Endothelial cell of umbilical vein (primary cell): Measurements from ENCODE around the gene GPR32. TPM values are rescaled to one million over a fixed set of nuclear protein-coding genes. Genes with fewer than 3 reads are reported as not detected.

ENCODE experiments used
- BruUV-seq: library from RNA; stranded (reverse); fragments of 400-500 nt; replicated peaks from 2 replicates; lab custom pipeline; 2021; lab: Mats Ljungman, UMichigan
- CTCF ChIA-PET: fragments of 300-600, 350-600 bp; sonication (Branson Sonifier 250); formaldehyde crosslinking; loops from one replicate; lab custom pipeline; 2021; ENCODE audit warnings: antibody characterized with exemption, inconsistent platforms; lab: Charles Lee
- POLR2A ChIA-PET: fragments of 300-600, 350-600 bp; sonication (Branson Sonifier 250); formaldehyde crosslinking; loops from one replicate; lab custom pipeline; 2021; ENCODE audit warnings: antibody characterized with exemption, inconsistent platforms; lab: Charles Lee
- DNase-seq: peaks from one replicate; pipeline ENCODE4 v3.0.0-alpha.2; 2011; ENCODE audit warnings: low read depth, low spot score
- FAIRE-seq: peaks from 2 replicates; lab custom pipeline; 2011; peaks lifted over from hg19 to GRCh38; lab: Jason Lieb, UNC
- H2AFZ ChIP-seq: 2 replicates; pipeline ENCODE4 v1.6.0; 2012; ENCODE audit warnings: low read depth, low read length, control low read depth, inconsistent platforms
- H3K27ac ChIP-seq: 2 replicates; pipeline ENCODE4 v1.5.1; 2011; ENCODE audit warnings: low read depth, mild to moderate bottlenecking, control low read depth, low read length, moderate library complexity; ENCODE audit not compliant: insufficient read depth
- H3K27me3 ChIP-seq, 2 experiments: 2 replicates each; pipeline versions ENCODE4 v1.6.0 to v1.6.1; 2011; ENCODE audit warnings: low read length in 2 of 2, mixed read lengths in 1 of 2; ENCODE audit not compliant: control insufficient read depth in 2 of 2, insufficient read depth in 2 of 2
- H3K36me3 ChIP-seq, 2 experiments: 2 replicates in 1 of 2; 3 replicates in 1 of 2; pipeline ENCODE4 v1.5.1; 2011; ENCODE audit warnings: low read length in 2 of 2, mild to moderate bottlenecking in 1 of 2, moderate library complexity in 1 of 2; ENCODE audit not compliant: control insufficient read depth in 2 of 2, insufficient read depth in 2 of 2; ENCODE audit errors: extremely low read depth in 1 of 2
- H3K4me1 ChIP-seq: 3 replicates; pipeline ENCODE4 v1.5.1; 2011; ENCODE audit warnings: mild to moderate bottlenecking, low read length; ENCODE audit not compliant: control insufficient read depth, insufficient read depth; ENCODE audit errors: extremely low read depth
- H3K4me2 ChIP-seq: 2 replicates; pipeline ENCODE4 v1.6.1; 2011; ENCODE audit warnings: low read length, control low read depth, mixed read lengths; ENCODE audit not compliant: insufficient read depth
- H3K4me3 ChIP-seq, 3 experiments: fragments of 200-600 bp in 1 of 3; sonication (generic), shearing (Covaris generic) in 1 of 3; replicated peaks in 1 of 3; 2 replicates each; pipeline ENCODE4 v1.5.1; 2011 to 2016; ENCODE audit warnings: control low read depth in 3 of 3, low read length in 3 of 3, mild to moderate bottlenecking in 2 of 3, inconsistent platforms in 1 of 3, low read depth in 1 of 3, moderate library complexity in 1 of 3; ENCODE audit not compliant: insufficient read depth in 1 of 3
- H3K79me2 ChIP-seq: 2 replicates; pipeline ENCODE4 v1.6.0; 2012; ENCODE audit warnings: low read length, inconsistent platforms; ENCODE audit not compliant: control insufficient read depth, insufficient read depth
- H3K9ac ChIP-seq: replicated peaks from 2 replicates; pipeline ENCODE3; 2011; ENCODE audit warnings: low read length, control low read depth; ENCODE audit not compliant: insufficient read depth; ENCODE audit errors: extremely low read depth
- H3K9me1 ChIP-seq: replicated peaks from 3 replicates; pipeline ENCODE4 v1.6.0; 2011; ENCODE audit warnings: mild to moderate bottlenecking, low read length; ENCODE audit not compliant: control insufficient read depth, insufficient read depth; ENCODE audit errors: extremely low read depth
- H3K9me3 ChIP-seq: replicated peaks from 2 replicates; pipeline ENCODE4 v1.5.1; 2012; ENCODE audit warnings: low read length, inconsistent platforms; ENCODE audit not compliant: control insufficient read depth, insufficient read depth
- H4K20me1 ChIP-seq: replicated peaks from 2 replicates; pipeline ENCODE3; 2011; ENCODE audit warnings: mild to moderate bottlenecking, low read length; ENCODE audit not compliant: control insufficient read depth, insufficient read depth; ENCODE audit errors: extremely low read depth
- CTCF ChIP-seq, 2 donors: IDR thresholded peaks; 1 replicate in 1 of 2; 2 replicates in 1 of 2; pipeline ENCODE4 v1.5.1; 2011; ENCODE audit warnings: low read length in 2 of 2, mild to moderate bottlenecking in 2 of 2, moderate library complexity in 2 of 2, control low read depth in 1 of 2, inconsistent platforms in 1 of 2, low read depth in 1 of 2; ENCODE audit not compliant: insufficient read depth in 1 of 2; ENCODE audit errors: extremely low read depth in 1 of 2
- EZH2 ChIP-seq: IDR thresholded peaks from 2 replicates; pipeline ENCODE4 v1.6.1; 2012; ENCODE audit warnings: borderline replicate concordance, low read depth, mild to moderate bottlenecking, moderate library complexity, low read length, inconsistent platforms; ENCODE audit not compliant: severe bottlenecking
- FOS ChIP-seq: IDR thresholded peaks from 2 replicates; pipeline ENCODE4 v1.6.1; 2011; ENCODE audit warnings: mild to moderate bottlenecking, low read length, moderate library complexity, borderline replicate concordance; ENCODE audit not compliant: insufficient read depth
- GATA2 ChIP-seq: IDR thresholded peaks from 2 replicates; pipeline ENCODE4 v1.7.0; 2011; ENCODE audit warnings: low read depth, mild to moderate bottlenecking, moderate library complexity, mixed read lengths, low read length; ENCODE audit not compliant: insufficient read length, insufficient read depth
- JUN ChIP-seq: IDR thresholded peaks from 2 replicates; pipeline ENCODE4 v1.6.1; 2011; ENCODE audit warnings: borderline replicate concordance, low read depth; ENCODE audit not compliant: insufficient read length, insufficient read depth
- MYC ChIP-seq: IDR thresholded peaks from one replicate; pipeline ENCODE4 v1.6.1; 2011; ENCODE audit warnings: mild to moderate bottlenecking, low read depth, low read length
- POLR2A ChIP-seq: IDR thresholded peaks from 2 replicates; pipeline ENCODE4 v1.6.1; 2012; ENCODE audit warnings: low read depth, mild to moderate bottlenecking, control low read depth, low read length
- POLR2AphosphoS5 ChIP-seq: IDR thresholded peaks from 2 replicates; pipeline ENCODE4 v1.6.1; 2012; ENCODE audit warnings: low read depth, mild to moderate bottlenecking, control low read depth, low read length, moderate library complexity; ENCODE audit not compliant: insufficient read depth
- dilution Hi-C: fragments of 300-500 bp; cut with MboI; formaldehyde crosslinking; loops from one replicate; pipeline ENCODE4 v1.15.0; 2019; ENCODE audit warnings: low sequenced_read_pairs; ENCODE audit not compliant: extremely low pct_ligation_motif_present
- intact Hi-C: fragments of 100-400 bp; cut with micrococcal nuclease; formaldehyde crosslinking; loops from one replicate; pipeline ENCODE4 v1.10.0; 2022
- polyA plus RNA-seq, 4 experiments: library from polyadenylated mRNA; depleted of rRNA in 3 of 4; stranded (reverse) in 3 of 4; unstranded in 1 of 4; fragments of >200 nt; gene quantifications; 2 replicates each; pipeline versions ENCODE4 v1.2.1 to v1.2.3, GENCODE V29; 2011 to 2012; ENCODE audit warnings: missing spikeins in 1 of 4
- total RNA-seq: library from RNA; stranded (reverse); gene quantifications from 2 replicates; pipeline ENCODE4 v1.2.3, GENCODE V29; 2021
- TF ChIP-seq, protein P1 (sequence below): IDR thresholded peaks from 2 replicates; pipeline ENCODE4 v1.6.1; 2011; ENCODE audit not compliant: insufficient read depth, insufficient read length

The GPR32 gene
- total and polyA plus RNA-seq, 2 donors (not counting 3 experiments of a cell fraction or from before 2014, with no cell fraction given) = not detected

DNA sequence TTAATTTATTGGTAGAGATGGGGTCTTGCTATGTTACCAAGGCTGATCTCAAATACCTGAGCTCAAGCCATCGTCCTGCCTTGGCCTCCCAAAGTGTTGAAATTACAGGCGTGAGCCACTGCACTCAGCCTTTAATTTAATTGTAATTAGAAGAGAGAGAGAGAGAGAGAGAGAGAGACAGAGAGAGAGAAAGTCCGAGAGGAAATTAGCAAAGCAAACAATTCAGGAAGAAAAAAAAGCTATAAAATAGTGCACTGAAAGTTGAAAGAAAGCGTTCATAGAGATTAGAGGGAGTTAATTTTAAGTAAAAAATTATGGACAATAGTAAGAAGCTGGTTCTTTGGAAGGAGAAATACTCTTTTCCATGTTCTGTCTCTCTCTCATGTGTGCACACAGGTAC lies 7.0 kb downstream of the GPR32 start:
- DNase-seq (no peak), FAIRE-seq (peak; percentile 31)
- Histone ChIP-seq H3K9me3 (no peaks in the 10 kb centered on the region), H3K4me3 (no peak overlapping the region), H3K27me3 (peaks cover 26 to 29% of the 10 kb centered on the region in 2 experiments), H3K27ac (no peak overlapping the region), H4K20me1 (no peaks in the 10 kb centered on the region), H3K79me2 (no peaks in the 10 kb centered on the region), H3K4me1 (no peaks in the 10 kb centered on the region), H3K4me2 (no peak overlapping the region), H2AFZ (no peak overlapping the region), H3K9me1 (no peaks in the 10 kb centered on the region), H3K9ac (no peak overlapping the region), H3K36me3 (no peaks in the 10 kb centered on the region)
- POLR2A ChIA-PET = no interaction called here
- TF ChIP-seq POLR2A (no peak), MYC (no peak), POLR2AphosphoS5 (no peak), GATA2 (no peak), JUN (no peak), CTCF (IDR thresholded peaks at IDR 0.05; ENCODE audit: extremely low read depth in 1 of 2, insufficient read depth in 1 of 2, low read depth in 1 of 2, low read length in 2 of 2) (no peak), FOS (no peak), EZH2 (no peak)
- TF ChIP-seq, protein P1, sequence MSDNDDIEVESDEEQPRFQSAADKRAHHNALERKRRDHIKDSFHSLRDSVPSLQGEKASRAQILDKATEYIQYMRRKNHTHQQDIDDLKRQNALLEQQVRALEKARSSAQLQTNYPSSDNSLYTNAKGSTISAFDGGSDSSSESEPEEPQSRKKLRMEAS = no peak
- CTCF ChIA-PET = interaction anchor here (0.8 to 3.9 kb wide), 8 partner anchors 53 to 409 kb away, joined by 3 to 22 read pairs (median 5); no protein-coding TSS in a partner anchor
- dilution Hi-C loops (no loop called here), intact Hi-C loops (no loop called here)
- BruUV-seq = no TSS peak
